ENCODE results near the gene WNT9A.

DNA sequence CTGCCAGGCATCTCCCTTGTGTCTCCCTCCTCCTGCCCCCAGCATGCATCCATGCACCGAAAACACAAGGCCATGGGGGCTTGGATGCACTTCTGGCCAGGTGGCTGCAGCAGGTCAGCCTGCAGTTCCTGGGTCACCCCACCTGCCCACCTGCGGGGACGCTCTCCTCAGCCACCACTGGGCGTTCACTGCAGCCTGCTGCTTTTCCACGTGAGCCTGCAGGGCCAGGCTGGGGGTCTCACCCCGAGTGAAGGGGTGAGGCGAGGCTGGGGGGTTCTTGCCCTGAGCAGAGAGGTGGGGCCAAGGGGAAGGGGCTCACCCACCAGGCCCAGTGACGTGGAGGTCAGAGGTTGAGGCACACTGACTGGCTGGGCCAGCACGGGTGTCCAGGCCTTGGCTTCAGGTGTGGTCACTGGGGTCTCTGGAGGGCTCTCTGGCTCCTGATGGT, 64.6 kb downstream of the WNT9A start:
- TF ChIP-seq, protein P1, sequence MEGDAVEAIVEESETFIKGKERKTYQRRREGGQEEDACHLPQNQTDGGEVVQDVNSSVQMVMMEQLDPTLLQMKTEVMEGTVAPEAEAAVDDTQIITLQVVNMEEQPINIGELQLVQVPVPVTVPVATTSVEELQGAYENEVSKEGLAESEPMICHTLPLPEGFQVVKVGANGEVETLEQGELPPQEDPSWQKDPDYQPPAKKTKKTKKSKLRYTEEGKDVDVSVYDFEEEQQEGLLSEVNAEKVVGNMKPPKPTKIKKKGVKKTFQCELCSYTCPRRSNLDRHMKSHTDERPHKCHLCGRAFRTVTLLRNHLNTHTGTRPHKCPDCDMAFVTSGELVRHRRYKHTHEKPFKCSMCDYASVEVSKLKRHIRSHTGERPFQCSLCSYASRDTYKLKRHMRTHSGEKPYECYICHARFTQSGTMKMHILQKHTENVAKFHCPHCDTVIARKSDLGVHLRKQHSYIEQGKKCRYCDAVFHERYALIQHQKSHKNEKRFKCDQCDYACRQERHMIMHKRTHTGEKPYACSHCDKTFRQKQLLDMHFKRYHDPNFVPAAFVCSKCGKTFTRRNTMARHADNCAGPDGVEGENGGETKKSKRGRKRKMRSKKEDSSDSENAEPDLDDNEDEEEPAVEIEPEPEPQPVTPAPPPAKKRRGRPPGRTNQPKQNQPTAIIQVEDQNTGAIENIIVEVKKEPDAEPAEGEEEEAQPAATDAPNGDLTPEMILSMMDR (IDR thresholded peaks at IDR 0.05) = no peak
- TF ChIP-seq POLR2A (IDR thresholded peaks at IDR 0.05) = no peak

Data from right lobe of liver (tissue), 4 donors.